Stimulated activated CD4-positive, alpha-beta T cell treated with anti-CD3 and anti-CD28 coated beads, Interleukin-12 subunit alpha, Interleukin-12 subunit beta, amount 100 ng/mL, for 4 hours (primary cell): ENCODE measurements around the gene GPR3.
"Not testable (repeated sequence)": the region's sequence is repeated elsewhere in the genome, so short reads cannot be mapped to it uniquely, and the experiment has no call there.

ENCODE experiments used
- DNase-seq: peaks from one replicate; pipeline ENCODE4 v3.0.0-alpha.2; 2020

GPR3 gene

GRCh38 chr1:27380224-27380623, 12.2 kb upstream of the GPR3 start:
- no peak for DNase-seq

- no peak for DNase-seq
Observed at GRCh38 chr1:27380766-27381733, 11.4 kb upstream of the GPR3 start.

DNA sequence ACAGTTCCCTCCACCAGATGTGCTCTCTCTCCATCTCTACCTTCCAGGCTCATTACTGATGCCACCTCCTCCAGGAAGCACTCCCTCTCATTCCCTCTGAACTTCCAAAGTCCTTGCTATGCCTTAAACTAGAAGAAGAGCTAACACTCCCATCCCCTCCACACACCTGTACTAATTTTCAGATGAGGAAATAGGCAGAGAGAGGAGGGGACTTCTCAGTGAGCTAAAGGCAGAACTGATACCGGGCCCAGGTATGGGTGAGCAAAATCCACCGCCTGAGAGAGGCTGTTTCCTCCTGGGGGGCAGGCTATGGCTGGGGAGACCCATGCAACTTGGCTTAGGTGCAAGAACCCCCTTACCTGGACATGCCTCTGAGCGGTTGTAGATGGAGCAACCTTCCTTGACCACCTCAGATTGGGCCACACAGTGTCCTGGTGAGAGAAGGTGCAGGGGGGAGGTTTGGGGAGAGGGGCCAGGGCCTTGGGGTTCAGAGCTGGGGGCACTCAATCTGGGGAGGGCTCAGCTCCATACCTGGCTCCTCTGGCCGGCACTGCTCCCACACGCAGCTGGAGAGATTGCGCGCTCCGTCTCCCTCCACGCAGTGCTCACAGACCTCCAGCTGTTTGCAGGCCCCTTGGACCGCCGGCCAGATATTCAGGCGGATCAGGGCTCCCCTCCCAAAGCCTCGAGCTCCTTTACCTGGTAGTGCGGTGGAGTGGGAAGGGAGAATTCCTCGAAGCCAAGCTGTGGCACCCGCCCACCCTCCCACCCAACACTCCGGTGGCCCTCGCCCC, 10.3 kb upstream of the GPR3 start:
- DNase-seq = no peak

GRCh38 chr1:27383039-27383605, 9.3 kb upstream of the GPR3 start, which contains the start of gene CD164L2:
CD164L2 (minus strand) TSS chr1:27383333; CDS start chr1:27383239, 94 bp downstream.
- peak; percentile 34 for DNase-seq

DNA sequence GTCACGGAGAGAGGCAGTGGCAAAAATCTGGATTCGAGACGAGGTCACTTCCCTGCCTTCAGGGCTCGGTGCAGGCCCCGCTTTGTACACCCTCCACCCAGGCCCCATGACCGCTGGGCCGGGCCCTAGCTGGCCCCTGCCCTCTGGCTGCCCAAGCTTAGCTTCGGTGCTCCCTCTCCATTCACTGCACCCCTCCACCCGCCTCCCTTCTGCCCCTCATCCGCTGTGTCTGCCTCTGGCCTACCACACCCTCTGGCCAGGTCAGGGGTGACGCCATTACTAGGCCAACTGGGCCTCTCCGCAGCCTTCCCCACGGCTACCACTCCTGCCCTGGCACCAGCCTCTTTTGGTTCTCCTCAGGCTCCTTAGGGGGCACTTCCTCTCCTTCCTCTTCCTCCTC, 8.8 kb upstream of the GPR3 start:
- DNase-seq = no peak

DNA sequence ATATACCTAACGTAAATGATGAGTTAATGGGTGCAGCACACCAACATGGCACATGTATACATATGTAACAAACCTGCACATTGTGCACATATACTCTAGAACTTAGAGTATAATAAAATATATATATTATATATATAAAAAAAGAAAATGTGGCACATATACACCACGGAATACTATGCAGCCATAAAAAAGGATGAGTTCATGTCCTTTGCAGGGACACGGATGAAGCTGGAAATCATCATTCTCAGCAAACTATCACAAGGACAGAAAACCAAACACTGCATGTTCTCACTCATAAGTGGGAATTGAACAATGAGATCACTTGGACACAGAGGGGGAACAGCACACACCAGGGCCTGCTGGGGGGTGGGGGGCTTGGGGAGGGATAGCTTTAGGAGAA, 7.6 kb upstream of the GPR3 start:
- DNase-seq = not testable (repeated sequence)

- DNase-seq = peak; percentile 73
Observed at GRCh38 chr1:27388337-27389005, 4.0 kb upstream of the GPR3 start.

- DNase-seq = no peak
Observed at GRCh38 chr1:27391511-27392095, 819 bp upstream of the GPR3 start.

DNA sequence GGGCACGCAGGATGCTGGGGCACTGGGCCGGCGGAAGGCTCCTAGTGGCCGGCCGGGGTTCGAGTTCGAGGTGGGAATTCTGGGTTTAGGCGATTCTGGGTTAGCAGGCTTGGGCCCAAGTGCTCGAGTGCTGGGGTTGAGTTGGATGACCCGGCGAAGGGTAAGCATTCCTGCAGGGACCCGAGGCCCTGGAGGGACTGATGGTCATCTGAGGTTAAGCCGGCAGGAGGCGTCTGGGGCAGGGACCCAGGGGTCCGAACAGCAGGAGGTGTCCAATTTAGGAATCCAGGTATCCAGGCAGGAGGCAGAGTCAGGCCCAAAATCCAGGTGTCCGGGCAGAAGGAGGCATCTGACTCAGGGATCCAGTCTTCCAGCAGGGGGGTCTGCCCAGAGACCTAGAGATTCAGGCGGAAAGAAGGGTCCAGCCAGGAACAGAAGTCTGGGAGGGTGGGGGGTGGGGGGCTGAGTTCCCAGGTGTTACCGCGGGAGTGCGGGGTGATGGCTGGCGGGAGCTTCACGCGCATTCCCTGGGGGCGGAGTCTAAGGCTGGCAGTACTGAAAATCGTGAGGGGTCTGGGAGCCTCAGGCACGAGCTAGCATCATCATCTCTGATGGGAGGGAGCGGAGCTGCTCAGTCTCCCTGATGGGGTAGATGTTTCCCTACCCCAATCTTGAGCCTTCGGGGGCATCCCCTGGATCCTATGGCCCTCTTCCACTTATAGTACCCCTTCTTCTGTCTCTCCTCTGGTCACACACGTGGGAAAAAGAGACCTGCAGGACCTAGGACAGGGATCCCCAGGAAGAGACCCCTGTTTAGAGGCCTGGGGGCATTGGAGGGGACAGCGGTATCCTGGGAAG, 585 bp downstream of the GPR3 start:
- DNase-seq = no peak

DNA sequence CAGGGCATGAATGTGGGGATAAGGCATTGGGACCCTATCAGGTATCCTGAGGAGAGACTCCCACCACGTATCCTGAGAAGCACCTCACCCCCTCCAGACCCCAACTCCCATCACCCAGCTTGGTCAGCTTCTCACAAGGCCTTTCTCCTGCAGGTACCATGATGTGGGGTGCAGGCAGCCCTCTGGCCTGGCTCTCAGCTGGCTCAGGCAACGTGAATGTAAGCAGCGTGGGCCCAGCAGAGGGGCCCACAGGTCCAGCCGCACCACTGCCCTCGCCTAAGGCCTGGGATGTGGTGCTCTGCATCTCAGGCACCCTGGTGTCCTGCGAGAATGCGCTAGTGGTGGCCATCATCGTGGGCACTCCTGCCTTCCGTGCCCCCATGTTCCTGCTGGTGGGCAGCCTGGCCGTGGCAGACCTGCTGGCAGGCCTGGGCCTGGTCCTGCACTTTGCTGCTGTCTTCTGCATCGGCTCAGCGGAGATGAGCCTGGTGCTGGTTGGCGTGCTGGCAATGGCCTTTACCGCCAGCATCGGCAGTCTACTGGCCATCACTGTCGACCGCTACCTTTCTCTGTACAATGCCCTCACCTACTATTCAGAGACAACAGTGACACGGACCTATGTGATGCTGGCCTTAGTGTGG, 1.3 kb downstream of the GPR3 start:
- no peak for DNase-seq

GRCh38 chr1:27394282-27394658, 1.8 kb downstream of the GPR3 start:
- DNase-seq = no peak

DNA sequence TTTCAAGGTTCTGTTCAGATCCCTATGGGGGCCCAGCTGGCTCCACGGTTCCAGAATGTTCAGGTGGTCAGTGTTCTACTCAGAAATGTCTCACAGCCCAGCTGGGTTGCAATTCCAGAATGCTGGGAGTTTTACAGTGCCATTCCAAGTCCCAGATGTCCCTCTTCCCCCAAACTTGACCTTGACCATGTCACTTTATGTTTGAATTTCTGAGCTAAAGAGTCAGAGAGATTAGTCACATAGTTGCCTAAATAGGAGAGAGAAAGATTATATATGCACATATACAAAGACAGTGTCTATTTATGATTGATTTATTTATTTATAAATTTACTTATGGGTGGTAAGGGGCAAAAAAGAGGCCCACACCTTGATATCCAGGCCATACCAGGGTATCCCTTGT, 2.5 kb downstream of the GPR3 start:
- no peak for DNase-seq

DNA sequence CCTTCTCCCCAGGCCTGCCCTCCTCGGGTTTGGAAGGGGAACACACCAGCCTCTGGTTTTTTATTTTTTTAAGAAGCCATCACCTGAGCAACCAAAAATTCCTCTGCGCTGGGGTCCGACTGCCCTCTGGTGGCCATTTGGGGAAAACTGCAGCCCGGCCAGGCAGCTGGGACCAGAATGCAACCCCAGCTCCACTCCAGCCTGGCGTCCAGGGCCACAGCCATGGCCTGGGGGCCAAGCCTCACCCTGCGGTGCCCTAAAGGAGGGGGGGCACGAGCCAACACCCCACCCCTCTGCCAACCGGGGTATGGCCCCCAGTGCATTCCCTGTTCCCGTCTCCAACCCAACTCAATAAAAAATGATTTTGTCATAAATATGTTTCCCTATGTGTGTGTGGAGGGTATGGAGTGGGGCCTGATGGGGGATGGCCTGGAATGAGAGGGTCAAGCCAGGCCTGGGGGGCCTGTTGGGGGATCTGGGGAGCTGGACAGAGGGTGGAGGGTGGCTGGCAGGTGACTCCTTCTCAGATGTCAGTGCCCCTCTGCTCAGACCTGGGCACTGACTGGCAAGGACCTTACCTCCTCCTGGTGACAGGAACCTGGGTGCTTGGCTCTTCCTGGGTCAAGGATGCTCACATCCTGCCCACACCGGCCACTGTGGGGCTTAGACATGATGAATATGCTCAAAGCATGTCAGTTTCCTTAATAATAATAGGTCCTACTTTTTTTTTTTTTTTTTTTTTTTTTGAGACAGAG, 3.2 kb downstream of the GPR3 start:
- peak; percentile 67 for DNase-seq

GRCh38 chr1:27397110-27397509, 4.7 kb downstream of the GPR3 start:
- no peak for DNase-seq

- no peak for DNase-seq
Observed at GRCh38 chr1:27397749-27398148, 5.3 kb downstream of the GPR3 start.

GRCh38 chr1:27398405-27399149, 6.2 kb downstream of the GPR3 start:
- no peak for DNase-seq

- no peak for DNase-seq
Observed at GRCh38 chr1:27399251-27400025, 7.0 kb downstream of the GPR3 start.

- no peak for DNase-seq
Observed at GRCh38 chr1:27400082-27400962, 7.9 kb downstream of the GPR3 start.
